HL-60/S4 treated with retinoic acid at 250 ng/mL for 4 days and 3 days (cell line): ENCODE data around the gene GALC.

Experiments
- in situ Hi-C: fragments of 300-500 bp; cut with MboI; formaldehyde crosslinking; loops from 2 replicates; pipeline ENCODE4 v1.7.0; 2022; ENCODE audit warnings: low sequenced_read_pairs

The GALC gene

DNA sequence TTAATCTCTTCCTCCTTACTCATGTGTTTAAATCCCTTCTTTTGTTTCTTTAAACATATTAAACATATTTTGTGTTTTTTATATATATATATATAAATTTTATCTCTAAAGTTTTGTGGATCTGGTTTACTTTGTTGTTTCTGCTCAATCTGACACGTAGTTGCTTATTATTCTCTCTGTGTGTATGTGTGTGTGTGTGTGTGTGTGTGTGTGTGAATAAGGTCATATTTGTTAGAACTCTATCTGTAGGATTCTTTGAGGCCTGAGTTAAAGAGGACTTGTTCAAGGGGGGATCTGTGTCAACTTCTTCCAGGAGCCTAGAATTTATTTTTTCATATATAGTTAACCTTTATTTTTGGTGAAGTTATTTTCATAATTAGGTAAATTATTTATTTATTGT lies 14.6 kb upstream of the GALC start:
- in situ Hi-C loops: no loop called here

GRCh38 chr14:88005978-88006851 lies 13.2 kb upstream of the GALC start:
- in situ Hi-C loops: no loop called here

- in situ Hi-C loops: no loop called here
Measured at GRCh38 chr14:88005050-88005481, 12.1 kb upstream of the GALC start, which contains the start of gene GPR65. TSS of gene GPR65 (plus strand) at chr14:88005135. CDS start at chr14:88010848, 5,713 bp downstream.

- in situ Hi-C loops: no loop called here
Measured at GRCh38 chr14:88004506-88005036, 11.6 kb upstream of the GALC start.

DNA sequence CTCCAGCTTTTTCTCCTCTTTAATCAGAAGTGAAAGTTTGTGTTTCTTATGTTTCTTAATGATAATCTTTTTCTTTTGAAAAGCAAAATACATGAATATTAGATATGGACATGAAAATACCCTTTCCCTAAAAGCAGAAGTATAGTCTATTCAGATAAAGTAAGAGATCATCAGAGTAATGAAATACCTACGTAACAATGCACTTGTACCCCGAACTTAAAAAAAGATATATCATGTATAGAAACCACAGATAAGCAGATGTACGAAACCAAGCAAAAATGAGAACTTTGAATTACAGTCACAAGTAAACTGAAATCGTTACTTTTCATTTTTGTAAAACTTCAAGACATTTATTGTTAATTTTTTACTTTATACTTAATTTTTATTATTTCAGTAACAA lies 10.4 kb upstream of the GALC start:
- in situ Hi-C loops: no loop called here

GRCh38 chr14:88002421-88003075 lies 9.6 kb upstream of the GALC start:
- in situ Hi-C loops: no loop called here

DNA sequence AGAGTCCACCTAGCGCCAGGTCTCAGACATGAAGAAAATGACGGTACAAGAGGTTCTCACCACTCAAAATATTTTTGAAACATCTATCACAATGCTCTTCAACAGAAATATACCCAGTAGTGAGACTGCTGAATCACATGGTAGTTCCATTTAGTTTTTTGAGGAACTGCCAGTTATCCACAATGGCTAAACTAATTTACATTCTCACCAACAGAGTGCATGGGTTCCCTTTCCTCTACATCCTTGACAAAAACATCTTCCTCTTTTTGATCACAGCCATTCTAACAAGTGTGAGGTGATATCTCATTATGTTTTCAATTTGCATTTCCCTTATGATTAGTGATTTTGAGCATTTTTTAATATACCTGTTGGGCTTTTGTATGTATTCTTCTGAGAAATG lies 6.3 kb upstream of the GALC start:
- in situ Hi-C loops: no loop called here

GRCh38 chr14:87998482-87998881 lies 5.5 kb upstream of the GALC start:
- in situ Hi-C loops: no loop called here

GRCh38 chr14:87996291-87996592 lies 3.3 kb upstream of the GALC start:
- in situ Hi-C loops: no loop called here

- in situ Hi-C loops: no loop called here
Measured at GRCh38 chr14:87995500-87996290, 2.7 kb upstream of the GALC start.

- in situ Hi-C loops: no loop called here
Measured at GRCh38 chr14:87994974-87995373, 2.0 kb upstream of the GALC start.

- in situ Hi-C loops: no loop called here
Measured at GRCh38 chr14:87992346-87992717, 650 bp downstream of the GALC start.

DNA sequence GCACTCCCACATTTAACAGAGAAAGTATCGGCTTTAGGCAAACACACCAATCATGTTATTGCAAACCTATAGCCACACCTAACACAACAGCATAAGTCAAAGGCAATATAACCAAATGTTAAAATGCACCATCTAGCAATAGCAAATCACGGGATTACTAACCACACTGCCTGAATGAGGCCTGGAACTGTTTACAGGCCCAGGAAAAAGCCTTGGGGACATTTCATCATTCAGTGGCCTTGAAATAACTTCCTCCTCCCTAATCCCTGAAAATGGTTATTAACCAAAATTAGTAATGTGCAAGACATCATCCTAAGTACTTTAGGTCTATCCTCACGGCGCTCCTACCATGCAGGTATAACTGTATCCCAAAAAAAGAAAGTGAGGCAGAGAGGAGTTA lies 2.3 kb downstream of the GALC start:
- in situ Hi-C loops: no loop called here

- in situ Hi-C loops: no loop called here
Measured at GRCh38 chr14:87989956-87990299, 3.1 kb downstream of the GALC start.

DNA sequence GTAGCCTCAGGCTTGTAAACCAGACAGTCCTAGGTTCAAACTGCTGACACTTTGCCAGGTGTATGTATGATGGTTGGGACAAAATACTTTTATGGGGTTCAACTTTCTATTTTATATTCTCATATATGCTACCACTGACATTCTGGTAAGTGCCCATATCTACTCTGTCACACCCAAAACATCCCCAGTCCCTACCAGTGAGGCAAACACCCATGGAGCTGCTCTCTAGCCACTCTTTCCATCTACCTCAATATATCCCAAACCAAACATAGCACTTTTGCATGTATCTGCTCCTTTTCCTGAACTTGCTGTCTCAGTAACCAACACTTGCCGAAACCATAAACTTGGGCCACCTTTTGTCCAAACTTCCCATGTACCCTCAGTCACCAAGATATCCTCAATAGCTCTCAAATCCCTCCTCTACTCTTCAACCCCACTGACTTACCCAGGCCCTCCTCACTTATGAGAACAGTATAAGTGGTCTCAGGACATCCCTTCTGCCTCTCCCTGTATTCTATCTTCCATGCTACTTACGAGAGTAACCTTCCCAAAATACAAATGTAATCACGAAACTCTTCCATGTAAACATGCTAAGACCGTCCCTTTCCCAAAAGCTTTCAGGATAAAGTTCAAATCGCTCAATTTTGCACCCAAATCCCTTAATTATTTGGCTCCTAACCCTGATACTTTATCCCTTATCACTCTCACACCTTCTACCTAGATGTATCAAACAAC lies 3.6 kb downstream of the GALC start:
- in situ Hi-C loops: no loop called here

DNA sequence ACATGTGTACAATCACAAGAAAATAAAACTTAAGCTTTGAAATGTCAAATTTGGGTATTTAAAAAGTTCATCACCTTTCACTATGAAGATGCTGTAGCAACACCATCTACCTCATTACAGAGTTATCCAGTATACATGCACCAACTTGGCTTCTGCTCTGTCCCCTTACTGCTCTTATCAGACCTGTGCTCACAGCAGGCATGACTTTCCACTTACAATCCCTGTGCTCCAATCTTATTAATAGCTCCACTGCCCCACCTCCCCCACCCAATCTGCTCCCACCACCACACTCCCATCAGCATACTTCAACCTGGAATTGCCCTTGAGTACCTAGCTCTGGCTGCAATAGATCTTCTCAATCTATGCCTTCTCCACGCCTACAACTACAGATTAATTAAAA lies 13.3 kb downstream of the GALC start:
- in situ Hi-C loops: no loop called here

DNA sequence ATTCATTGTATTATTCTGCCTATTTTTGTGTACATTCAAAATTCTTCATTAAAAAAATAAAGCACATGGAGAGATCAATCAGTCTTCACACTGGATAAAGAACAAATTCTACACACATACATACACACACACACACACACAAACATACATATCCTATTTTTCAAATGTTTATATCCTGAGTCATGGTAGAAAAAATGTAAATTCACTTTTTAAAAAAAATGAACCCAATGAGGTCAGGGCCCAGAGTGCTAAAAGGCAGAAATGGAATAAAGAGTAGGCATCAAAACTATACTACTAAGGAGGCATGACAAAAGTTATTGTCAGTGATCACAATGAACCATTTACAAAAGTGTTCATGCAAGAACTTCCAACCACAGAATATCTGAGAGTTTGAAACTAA lies 17.3 kb downstream of the GALC start:
- in situ Hi-C loops: no loop called here

DNA sequence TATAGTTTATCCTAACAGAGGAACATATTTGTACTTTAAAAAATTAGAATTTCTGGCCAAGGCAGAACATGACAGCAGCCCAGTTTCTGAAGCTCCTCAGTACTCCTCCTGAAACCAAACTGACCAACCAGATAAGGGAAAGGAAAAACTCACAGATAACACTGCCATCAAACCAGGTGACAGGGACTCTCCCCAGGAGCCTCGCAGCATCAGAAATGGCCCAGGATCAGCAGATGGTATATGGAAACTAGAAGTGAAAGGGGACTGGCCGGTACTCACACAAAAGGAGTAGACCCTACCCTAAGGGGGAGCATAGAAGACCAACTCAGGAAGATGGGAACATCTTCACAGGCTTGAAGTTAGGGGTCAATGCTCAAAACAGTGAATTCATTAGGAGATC lies 22.0 kb downstream of the GALC start:
- in situ Hi-C loops: no loop called here

- in situ Hi-C loops: no loop called here
Measured at GRCh38 chr14:87967496-87967895, 25.5 kb downstream of the GALC start.

DNA sequence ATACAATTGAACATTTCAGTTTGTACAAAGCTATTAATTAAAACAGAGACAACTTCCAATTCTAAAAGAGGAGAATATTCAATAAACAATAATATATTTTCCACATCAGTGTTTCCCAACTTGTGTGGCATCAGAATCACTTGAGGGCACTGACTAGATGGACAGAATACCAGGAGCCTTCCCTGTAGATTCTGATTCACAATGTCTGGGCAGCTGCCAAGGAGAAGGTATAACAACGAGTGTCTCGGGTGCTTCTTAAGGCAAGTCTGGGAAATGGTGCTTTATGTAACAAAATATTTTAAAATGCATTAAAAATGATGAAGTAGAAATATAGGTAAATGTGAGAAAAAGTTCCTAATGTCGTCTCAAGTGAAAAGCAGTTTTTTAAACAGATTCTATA lies 26.2 kb downstream of the GALC start:
- in situ Hi-C loops: no loop called here

DNA sequence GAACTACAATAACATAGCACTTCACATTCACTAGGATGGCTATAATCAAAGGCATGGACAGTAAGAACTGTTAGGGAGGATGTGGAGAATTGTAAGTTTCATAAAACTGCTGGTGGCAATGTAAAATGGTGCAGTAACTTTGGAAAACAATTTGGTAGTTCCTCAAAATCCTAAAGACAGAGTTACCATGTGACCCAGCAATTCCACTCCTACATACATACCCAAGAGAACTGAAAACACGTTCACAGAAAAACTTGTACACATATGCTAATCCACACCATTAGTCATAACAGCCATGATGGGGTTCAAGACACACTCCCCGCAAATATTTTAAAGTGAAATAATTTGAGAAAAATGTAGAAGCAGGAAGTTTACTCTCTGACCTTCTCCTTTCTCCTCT lies 31.7 kb downstream of the GALC start:
- in situ Hi-C loops: no loop called here
